DMS79 (cell line): ENCODE data around the gene C3orf38.
"Not testable (repeated sequence)": the region's sequence is repeated elsewhere in the genome, so short reads cannot be mapped to it uniquely, and the experiment has no call there.

ENCODE experiments used
- DNase-seq: peaks from one replicate; lab custom pipeline; 2025; lab: John Stamatoyannopoulos, UW

Gene C3orf38

GRCh38 chr3:88152841-88153240 is 3.1 kb downstream of the C3orf38 start:
- DNase-seq: no peak

GRCh38 chr3:88166419-88166971 is 16.7 kb downstream of the C3orf38 start:
- no peak for DNase-seq

DNA sequence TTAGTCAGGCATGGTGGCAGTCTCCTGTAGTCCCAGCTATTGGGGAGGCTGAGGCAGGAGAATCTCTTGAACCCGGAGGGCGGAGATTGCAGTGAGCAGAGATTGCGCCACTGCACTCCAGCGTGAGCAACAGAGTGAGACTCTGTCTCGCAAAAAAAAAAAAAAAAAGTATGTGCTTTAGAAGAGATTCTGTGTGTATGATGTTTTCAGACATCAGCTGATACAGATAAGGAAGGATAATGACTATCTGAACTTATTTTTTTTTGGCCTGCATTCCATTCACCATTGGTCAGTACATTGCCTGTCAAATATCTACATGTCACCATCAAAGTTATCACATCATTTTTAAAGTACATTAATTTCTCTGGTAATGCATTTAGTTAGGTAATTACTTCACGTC is 17.4 kb downstream of the C3orf38 start:
- no peak for DNase-seq

DNA sequence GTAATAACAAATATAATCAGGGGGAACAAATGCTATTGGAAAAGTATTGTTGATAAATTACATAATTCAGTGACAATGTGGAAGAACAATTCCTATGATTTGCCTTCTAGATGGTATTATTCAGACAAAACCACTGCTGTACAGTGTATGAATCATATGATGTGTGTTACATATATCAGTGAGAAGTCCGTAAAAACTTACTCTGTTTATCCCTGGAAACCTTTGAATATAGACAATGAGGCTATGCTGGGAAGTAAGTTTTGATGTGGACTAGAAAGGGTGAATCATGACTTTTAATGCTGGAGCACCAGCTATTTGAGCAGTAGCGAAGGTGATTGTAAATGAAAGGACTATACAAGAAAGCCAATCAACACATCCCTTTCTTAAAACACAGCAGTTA is 17.9 kb downstream of the C3orf38 start:
- DNase-seq: no peak

DNA sequence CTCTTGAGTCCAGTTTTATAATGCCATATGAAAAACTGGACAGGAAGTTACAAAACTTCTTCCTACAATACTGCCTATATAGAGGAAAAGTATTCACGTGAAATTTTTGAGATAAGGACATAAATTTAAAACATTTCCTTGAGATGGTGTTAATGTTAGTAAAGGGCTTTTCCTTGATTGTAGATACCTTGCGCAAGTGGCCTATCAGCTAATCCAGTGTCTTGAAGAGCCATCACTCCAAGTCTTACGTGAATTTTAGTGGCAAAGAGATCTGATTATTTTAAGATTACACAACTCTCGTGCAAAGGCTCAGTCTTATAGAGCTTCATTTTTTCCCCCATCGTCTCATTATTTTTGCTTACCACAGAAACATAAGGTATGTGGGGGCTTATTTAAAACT is 18.4 kb downstream of the C3orf38 start:
- no peak for DNase-seq

- peak; percentile 1 for DNase-seq
Observed at GRCh38 chr3:88180398-88180999, 30.7 kb downstream of the C3orf38 start.

- DNase-seq: not testable (repeated sequence)
Observed at GRCh38 chr3:88182165-88182918, 32.6 kb downstream of the C3orf38 start.

GRCh38 chr3:88188436-88188835 is 38.7 kb downstream of the C3orf38 start:
- DNase-seq: no peak

DNA sequence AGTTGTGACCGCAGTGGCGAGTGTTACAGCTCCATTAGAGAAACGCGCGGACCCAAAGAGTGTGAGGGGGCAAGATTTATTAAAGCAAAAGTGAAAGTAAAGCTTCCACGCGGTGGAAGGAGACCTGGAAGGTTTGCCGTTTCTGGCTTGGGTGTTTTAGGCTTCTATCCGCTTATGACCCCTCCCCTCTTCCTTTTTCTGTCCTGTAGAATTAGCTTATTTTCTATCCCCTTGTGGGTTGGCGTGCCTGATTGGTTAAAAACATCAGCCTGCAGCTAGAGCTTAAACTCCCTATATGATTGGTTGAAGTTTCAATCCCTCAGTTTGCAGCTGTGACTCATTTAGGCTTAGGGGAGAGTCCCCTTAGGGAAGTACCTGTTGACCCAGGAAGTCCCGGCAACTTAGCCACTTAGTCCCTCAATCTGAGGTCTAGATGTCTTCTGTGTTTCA is 39.6 kb downstream of the C3orf38 start:
- DNase-seq: no peak

DNA sequence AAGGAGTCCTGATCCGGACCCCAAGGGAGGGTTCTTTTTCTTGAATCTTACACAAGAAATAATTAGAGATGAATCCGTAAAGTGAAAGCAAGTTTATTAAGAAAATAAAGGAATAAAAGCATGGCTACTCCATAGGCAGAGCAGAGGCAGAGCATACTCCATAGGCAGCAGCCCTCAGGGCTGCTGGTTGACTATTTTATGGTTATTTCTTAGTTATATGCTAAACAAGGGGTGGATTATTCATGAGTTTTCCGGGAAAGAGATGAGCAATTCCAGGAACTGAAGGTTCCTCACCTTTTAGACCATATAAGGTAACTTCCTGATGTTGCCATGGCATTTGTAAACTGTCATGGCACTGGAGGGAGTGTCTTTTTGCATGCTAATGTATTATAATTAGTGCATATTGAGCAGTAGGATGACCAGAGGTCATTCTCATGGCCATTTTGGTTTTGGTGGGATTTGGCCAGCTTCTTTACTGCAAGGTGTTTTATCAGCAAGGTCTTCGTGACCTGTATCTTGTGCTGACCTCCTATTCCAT is 42.2 kb downstream of the C3orf38 start:
- DNase-seq: no peak

DNA sequence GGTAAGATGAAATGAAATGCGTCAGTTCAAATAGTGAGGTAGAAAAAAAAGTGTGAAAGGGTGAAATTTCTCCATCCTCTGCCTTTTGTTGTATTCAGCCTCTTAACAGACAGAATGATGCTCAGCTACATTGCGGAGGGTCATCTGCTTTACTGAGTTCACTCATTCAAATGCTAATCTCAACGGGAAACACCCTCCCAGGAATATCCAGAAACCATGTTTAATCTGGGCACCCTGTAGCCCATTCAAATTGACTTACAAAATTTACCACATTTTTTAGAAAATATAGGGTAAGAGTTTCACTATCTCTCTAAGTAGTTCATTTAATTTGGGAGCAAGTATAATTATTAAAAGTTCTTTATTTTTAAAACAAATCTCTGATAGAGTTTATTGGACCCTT is 42.9 kb downstream of the C3orf38 start:
- DNase-seq: no peak

GRCh38 chr3:88195951-88196434 is 46.2 kb downstream of the C3orf38 start:
- DNase-seq: no peak

DNA sequence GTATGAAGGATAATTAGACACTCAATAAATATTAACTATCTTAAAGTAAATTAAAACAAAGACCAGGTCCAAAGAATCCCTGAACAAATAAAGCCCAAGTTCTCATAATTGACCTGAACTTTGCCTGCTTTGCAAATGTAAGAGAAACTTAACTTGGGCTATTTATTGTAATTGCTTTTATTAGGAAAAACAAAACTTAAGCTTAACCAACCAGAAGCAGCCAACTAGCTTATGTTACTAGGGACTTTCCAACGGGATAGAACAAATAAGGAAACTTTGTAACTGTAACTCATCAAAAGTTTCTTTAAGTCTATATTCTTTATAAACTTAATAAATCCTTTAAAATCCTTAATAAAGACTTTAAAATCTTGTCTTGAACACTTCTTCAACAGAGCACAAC is 48.4 kb downstream of the C3orf38 start:
- DNase-seq: no peak

- no peak for DNase-seq
Observed at GRCh38 chr3:88203642-88204055, 53.9 kb downstream of the C3orf38 start.
